Skeletal muscle satellite cell (primary cell): ENCODE data around the gene HEATR5A. TPM values are rescaled to one million over a fixed set of nuclear protein-coding genes. Genes with fewer than 3 reads are reported as not detected.
"Not testable (repeated sequence)": the region's sequence is repeated elsewhere in the genome, so short reads cannot be mapped to it uniquely, and the experiment has no call there.

ENCODE experiments used
- H3K27me3 ChIP-seq: 2 replicates; pipeline ENCODE4 v1.7.0; 2013; ENCODE audit warnings: low read length; ENCODE audit not compliant: control insufficient read depth, insufficient read depth
- H3K36me3 ChIP-seq: 2 replicates; pipeline ENCODE4 v1.7.0; 2013; ENCODE audit warnings: mild to moderate bottlenecking, control low read depth, low read length; ENCODE audit not compliant: insufficient read depth
- H3K4me1 ChIP-seq: 2 replicates; pipeline ENCODE4 v1.7.0; 2013; ENCODE audit warnings: low read length; ENCODE audit not compliant: control insufficient read depth, insufficient read depth
- H3K4me2 ChIP-seq: 2 replicates; pipeline ENCODE4 v1.7.0; 2013; ENCODE audit warnings: mild to moderate bottlenecking, low read length
- H3K4me3 ChIP-seq: 2 replicates; pipeline ENCODE4 v1.7.0; 2013; ENCODE audit warnings: low read length
- H3K9ac ChIP-seq: 2 replicates; pipeline ENCODE4 v1.7.0; 2013; ENCODE audit warnings: mild to moderate bottlenecking, low read depth, low read length, moderate library complexity
- H3K9me3 ChIP-seq: replicated peaks from 2 replicates; pipeline ENCODE4 v1.7.0; 2013; ENCODE audit warnings: mild to moderate bottlenecking, control low read depth, low read length
- total RNA-seq: library from RNA; depleted of rRNA; stranded (reverse); fragments of >200 nt; gene quantifications from 2 replicates; pipeline ENCODE4 v1.2.3, GENCODE V29; 2012; rRNA removed

Gene HEATR5A
- total RNA-seq = 26.2 and 36.5 TPM in 2 replicates

GRCh38 chr14:31420319-31421111 is at the start of gene HEATR5A:
Gene HEATR5A, minus strand, starts transcription at chr14:31420550. Its CDS starts 17,575 bp downstream, at chr14:31402975.
- no peaks in the 10 kb centered on the region for H3K36me3 ChIP-seq
- no peaks in the 10 kb centered on the region for H3K27me3 ChIP-seq
- peaks cover 15% of the 10 kb centered on the region for H3K4me1 ChIP-seq
- H3K4me3 ChIP-seq = peak within 1 kb of the TSS; percentile 98
- H3K4me2 ChIP-seq = peak within 1 kb of the TSS; percentile 81
- peak within 1 kb of the TSS; percentile 97 for H3K9ac ChIP-seq
- no peaks in the 10 kb centered on the region for H3K9me3 ChIP-seq

- Histone ChIP-seq H3K4me2 (no peak overlapping the region), H3K4me3 (no peak overlapping the region), H3K9ac (no peak overlapping the region), H3K4me1 (no peaks in the 10 kb centered on the region), H3K9me3 (no peaks in the 10 kb centered on the region), H3K27me3 (peaks cover 3% of the 10 kb centered on the region), H3K36me3 (no peaks in the 10 kb centered on the region)
These were observed 46.2 kb upstream of the HEATR5A start for GRCh38 chr14:31466554-31466953.

GRCh38 chr14:31465111-31465510 is 44.8 kb upstream of the HEATR5A start:
- Histone ChIP-seq H3K27me3 (no peaks in the 10 kb centered on the region), H3K4me1 (no peaks in the 10 kb centered on the region), H3K4me2 (no peak overlapping the region), H3K9ac (no peak overlapping the region), H3K9me3 (no peaks in the 10 kb centered on the region), H3K36me3 (no peaks in the 10 kb centered on the region), H3K4me3 (no peak overlapping the region)

GRCh38 chr14:31462450-31462849 is 42.1 kb upstream of the HEATR5A start:
- H3K27me3 ChIP-seq, H3K9ac ChIP-seq, H3K4me2 ChIP-seq, H3K36me3 ChIP-seq, H3K9me3 ChIP-seq, H3K4me3 ChIP-seq, H3K4me1 ChIP-seq: not testable (repeated sequence)

GRCh38 chr14:31461545-31461944 is 41.2 kb upstream of the HEATR5A start:
- Histone ChIP-seq H3K4me2 (no peak overlapping the region), H3K9me3 (no peaks in the 10 kb centered on the region), H3K27me3 (no peaks in the 10 kb centered on the region), H3K9ac (no peak overlapping the region), H3K4me3 (no peak overlapping the region), H3K4me1 (peaks cover 8% of the 10 kb centered on the region), H3K36me3 (no peaks in the 10 kb centered on the region)

- peaks cover 11% of the 10 kb centered on the region for H3K4me1 ChIP-seq
- peak overlapping the region; percentile 94 for H3K9ac ChIP-seq
- H3K9me3 ChIP-seq = no peaks in the 10 kb centered on the region
- H3K4me3 ChIP-seq = peak overlapping the region; percentile 94
- H3K27me3 ChIP-seq = no peaks in the 10 kb centered on the region
- H3K36me3 ChIP-seq = no peaks in the 10 kb centered on the region
- H3K4me2 ChIP-seq = peak overlapping the region; percentile 76
These were observed 37.6 kb upstream of the HEATR5A start for GRCh38 chr14:31457665-31458659.

- peak within 1 kb of the TSS; percentile 91 for H3K4me2 ChIP-seq
- peaks cover 2% of the 10 kb centered on the region for H3K36me3 ChIP-seq
- peak within 1 kb of the TSS; percentile 94 for H3K9ac ChIP-seq
- H3K4me3 ChIP-seq = peak within 1 kb of the TSS; percentile 94
- peaks cover 11% of the 10 kb centered on the region for H3K4me1 ChIP-seq
- no peaks in the 10 kb centered on the region for H3K9me3 ChIP-seq
- no peaks in the 10 kb centered on the region for H3K27me3 ChIP-seq
These were observed 36.7 kb upstream of the HEATR5A start, which contains the start of gene DTD2 for GRCh38 chr14:31456841-31457664. Gene DTD2, minus strand, starts transcription at chr14:31457506. Its CDS starts 113 bp downstream, at chr14:31457393.

GRCh38 chr14:31449971-31450610 is 29.7 kb upstream of the HEATR5A start:
- no peaks in the 10 kb centered on the region for H3K27me3 ChIP-seq
- no peaks in the 10 kb centered on the region for H3K9me3 ChIP-seq
- no peaks in the 10 kb centered on the region for H3K4me1 ChIP-seq
- H3K4me2 ChIP-seq = no peak overlapping the region
- peaks cover 14% of the 10 kb centered on the region for H3K36me3 ChIP-seq
- H3K9ac ChIP-seq = no peak overlapping the region
- H3K4me3 ChIP-seq = no peak overlapping the region

- H3K9me3 ChIP-seq = no peaks in the 10 kb centered on the region
- H3K4me2 ChIP-seq = no peak overlapping the region
- no peaks in the 10 kb centered on the region for H3K27me3 ChIP-seq
- H3K4me3 ChIP-seq = no peak overlapping the region
- peaks cover 14% of the 10 kb centered on the region for H3K36me3 ChIP-seq
- H3K9ac ChIP-seq = no peak overlapping the region
- no peaks in the 10 kb centered on the region for H3K4me1 ChIP-seq
These were observed 28.8 kb upstream of the HEATR5A start for GRCh38 chr14:31449136-31449535.

- no peak overlapping the region for H3K4me2 ChIP-seq
- H3K9me3 ChIP-seq = no peaks in the 10 kb centered on the region
- no peaks in the 10 kb centered on the region for H3K27me3 ChIP-seq
- H3K36me3 ChIP-seq = peaks cover 4% of the 10 kb centered on the region
- no peak overlapping the region for H3K9ac ChIP-seq
- no peak overlapping the region for H3K4me3 ChIP-seq
- peaks cover 15% of the 10 kb centered on the region for H3K4me1 ChIP-seq
These were observed 25.4 kb upstream of the HEATR5A start for GRCh38 chr14:31445703-31446102.
